ENCODE results near the gene FIBP.

Gene FIBP

DNA sequence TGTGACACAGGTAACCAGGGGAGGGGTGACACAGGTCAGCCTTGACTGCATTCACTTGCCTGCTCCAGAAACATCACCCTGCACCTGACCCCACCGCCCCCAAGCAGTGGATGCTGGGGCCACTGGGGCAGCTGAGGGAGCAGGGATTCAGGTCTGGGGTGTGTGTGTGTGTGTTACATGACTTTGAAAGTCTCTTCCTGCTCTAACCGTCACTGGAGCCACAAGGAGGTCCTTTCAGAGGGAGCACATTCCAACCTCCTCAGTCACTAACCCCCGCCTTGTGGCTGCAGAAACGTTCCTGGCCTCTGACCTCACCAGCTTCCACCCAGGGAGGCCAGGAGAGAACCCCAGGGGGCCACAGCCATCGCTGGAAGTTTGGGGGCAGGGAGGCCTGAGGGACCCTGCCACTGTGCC, 14.8 kb upstream of the FIBP start:
- peaks cover 20% of the 10 kb centered on the region for H3K27me3 ChIP-seq
- no peak overlapping the region for H3K4me3 ChIP-seq (ENCODE audit: low read depth in 1 of 2, low read length in 1 of 2)
- TF ChIP-seq, protein P1, sequence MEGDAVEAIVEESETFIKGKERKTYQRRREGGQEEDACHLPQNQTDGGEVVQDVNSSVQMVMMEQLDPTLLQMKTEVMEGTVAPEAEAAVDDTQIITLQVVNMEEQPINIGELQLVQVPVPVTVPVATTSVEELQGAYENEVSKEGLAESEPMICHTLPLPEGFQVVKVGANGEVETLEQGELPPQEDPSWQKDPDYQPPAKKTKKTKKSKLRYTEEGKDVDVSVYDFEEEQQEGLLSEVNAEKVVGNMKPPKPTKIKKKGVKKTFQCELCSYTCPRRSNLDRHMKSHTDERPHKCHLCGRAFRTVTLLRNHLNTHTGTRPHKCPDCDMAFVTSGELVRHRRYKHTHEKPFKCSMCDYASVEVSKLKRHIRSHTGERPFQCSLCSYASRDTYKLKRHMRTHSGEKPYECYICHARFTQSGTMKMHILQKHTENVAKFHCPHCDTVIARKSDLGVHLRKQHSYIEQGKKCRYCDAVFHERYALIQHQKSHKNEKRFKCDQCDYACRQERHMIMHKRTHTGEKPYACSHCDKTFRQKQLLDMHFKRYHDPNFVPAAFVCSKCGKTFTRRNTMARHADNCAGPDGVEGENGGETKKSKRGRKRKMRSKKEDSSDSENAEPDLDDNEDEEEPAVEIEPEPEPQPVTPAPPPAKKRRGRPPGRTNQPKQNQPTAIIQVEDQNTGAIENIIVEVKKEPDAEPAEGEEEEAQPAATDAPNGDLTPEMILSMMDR (IDR thresholded peaks at IDR 0.05), result no peak
- no peaks in the 10 kb centered on the region for H3K36me3 ChIP-seq
- H3K4me1 ChIP-seq (ENCODE audit: control insufficient read depth in 1 of 2, insufficient read depth in 1 of 2, low read depth in 1 of 2, low read length in 1 of 2), result peaks cover 21 to 25% of the 10 kb centered on the region in 2 experiments
- no peaks in the 10 kb centered on the region for H3K9me3 ChIP-seq
- H3K27ac ChIP-seq, result no peak overlapping the region

DNA sequence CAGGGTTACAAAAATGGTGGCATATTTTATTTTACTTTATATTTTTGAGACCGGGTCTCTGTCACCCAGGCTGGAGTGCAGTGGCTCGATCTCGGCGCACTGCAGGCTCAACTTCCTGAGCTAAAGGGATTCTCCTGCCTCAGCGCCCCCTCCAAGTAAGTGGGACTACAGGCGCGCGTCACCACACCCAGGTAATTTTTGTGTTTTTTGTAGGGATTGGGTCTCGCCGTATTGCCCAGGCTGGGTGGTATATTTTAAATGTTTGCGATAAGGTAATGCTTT, 12.6 kb upstream of the FIBP start:
- peaks cover 21 to 25% of the 10 kb centered on the region in 2 experiments for H3K4me1 ChIP-seq (ENCODE audit: control insufficient read depth in 1 of 2, insufficient read depth in 1 of 2, low read depth in 1 of 2, low read length in 1 of 2)
- H3K4me3 ChIP-seq (ENCODE audit: low read depth in 1 of 2, low read length in 1 of 2), result peak overlapping the region; percentile 65 to 75
- TF ChIP-seq, protein P1 (IDR thresholded peaks at IDR 0.05), result no peak
- H3K27me3 ChIP-seq, result peaks cover 21% of the 10 kb centered on the region
- H3K27ac ChIP-seq, result peak overlapping the region; percentile 72
- no peaks in the 10 kb centered on the region for H3K9me3 ChIP-seq
- H3K36me3 ChIP-seq, result no peaks in the 10 kb centered on the region

DNA sequence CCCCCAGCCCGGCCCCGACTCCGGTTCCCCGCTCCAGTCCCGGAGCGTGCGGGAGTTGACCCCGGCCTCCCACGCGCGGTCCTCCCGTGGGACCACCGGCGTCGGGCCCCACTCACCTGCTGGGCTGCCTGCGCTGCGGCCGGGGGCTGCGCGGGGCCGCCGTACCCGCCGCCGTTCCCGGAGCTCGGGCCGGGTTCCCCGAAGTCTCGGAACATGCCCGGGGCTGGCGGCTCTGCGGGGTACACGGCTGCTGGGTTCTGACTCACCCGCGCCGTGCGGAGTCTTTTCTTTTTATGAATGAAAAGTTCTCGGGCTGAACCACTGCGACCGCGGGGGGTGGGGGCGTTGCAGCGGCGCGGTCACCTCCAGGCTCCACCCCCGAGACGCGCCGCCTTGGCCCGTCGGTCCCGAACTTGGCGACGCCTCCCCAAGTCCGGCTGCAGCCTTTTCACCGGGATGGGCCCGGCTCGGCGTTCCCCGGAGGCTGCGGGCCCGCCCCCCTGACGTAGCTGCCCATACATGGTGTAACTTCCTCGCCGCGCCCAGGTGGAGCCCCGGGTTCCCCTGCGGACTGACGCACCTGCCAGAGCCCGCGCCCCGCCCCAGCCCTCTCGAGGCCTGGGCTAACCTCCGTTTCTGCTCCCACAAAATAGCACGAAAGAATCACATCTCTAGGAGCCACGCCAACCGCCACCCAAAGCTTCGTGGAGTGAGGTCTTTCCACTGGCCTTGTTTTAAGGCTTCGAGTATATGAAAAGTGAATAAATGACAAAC, 12.0 kb upstream of the FIBP start, which contains the start of gene FOSL1:
FOSL1 (minus strand) TSS at position 264 of the 774 bp plus-strand sequence; CDS start at position 215, 49 bp downstream.
- Histone ChIP-seq H3K4me1 (ENCODE audit: control insufficient read depth in 1 of 2, insufficient read depth in 1 of 2, low read depth in 1 of 2, low read length in 1 of 2) (peaks cover 21 to 25% of the 10 kb centered on the region in 2 experiments), H3K9me3 (no peaks in the 10 kb centered on the region), H3K36me3 (no peaks in the 10 kb centered on the region), H3K4me3 (ENCODE audit: low read depth in 1 of 2, low read length in 1 of 2) (peak within 1 kb of the TSS; percentile 65 to 75), H3K27me3 (peaks cover 21% of the 10 kb centered on the region), H3K27ac (peak within 1 kb of the TSS; percentile 72)
- TF ChIP-seq, protein P1 (IDR thresholded peaks at IDR 0.05), result peak; percentile 35

DNA sequence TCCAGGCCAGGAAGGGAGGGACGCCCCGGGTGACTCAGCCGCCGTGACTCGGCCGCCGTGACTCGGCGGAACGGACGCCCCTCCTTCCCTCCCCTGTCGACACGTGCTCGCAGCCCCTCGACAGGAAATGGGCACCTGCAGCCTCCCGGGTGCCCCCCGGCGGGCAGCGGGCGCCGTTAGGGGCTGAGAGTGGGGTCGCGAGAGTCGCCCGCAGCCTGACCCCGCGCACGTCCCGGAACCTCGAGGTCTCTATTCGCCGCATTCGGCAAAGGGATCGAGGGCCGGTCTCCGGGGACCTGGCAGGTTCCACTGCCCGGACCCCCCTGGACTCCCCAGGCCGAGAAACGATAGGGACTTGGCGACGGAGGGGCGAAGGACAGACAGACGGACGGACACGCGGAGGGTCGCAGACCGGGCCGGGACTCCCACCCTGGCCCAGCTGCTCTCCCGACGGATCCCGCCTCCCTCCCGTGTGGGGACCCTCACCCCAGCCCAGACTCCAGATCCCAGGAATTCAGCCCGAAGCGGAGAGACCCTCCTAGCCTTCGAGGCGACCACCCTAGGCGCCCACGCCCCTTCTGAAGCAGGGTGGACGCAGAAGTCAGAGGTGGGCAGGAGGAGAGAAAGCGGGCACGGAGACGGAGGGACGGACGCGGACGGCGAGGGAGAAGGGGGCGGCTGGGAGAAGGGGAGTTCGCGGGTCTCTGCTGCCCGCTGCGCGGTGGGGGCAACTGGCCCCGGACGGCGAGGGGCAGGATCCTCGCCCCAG, 11.3 kb upstream of the FIBP start:
- Histone ChIP-seq H3K9me3 (no peaks in the 10 kb centered on the region), H3K27ac (peak overlapping the region; percentile 72), H3K36me3 (no peaks in the 10 kb centered on the region), H3K4me3 (ENCODE audit: low read depth in 1 of 2, low read length in 1 of 2) (peak overlapping the region; percentile 65 to 75), H3K4me1 (ENCODE audit: control insufficient read depth in 1 of 2, insufficient read depth in 1 of 2, low read depth in 1 of 2, low read length in 1 of 2) (peaks cover 24 to 27% of the 10 kb centered on the region in 2 experiments), H3K27me3 (peaks cover 21% of the 10 kb centered on the region)
- TF ChIP-seq, protein P1 (IDR thresholded peaks at IDR 0.05), result no peak

DNA sequence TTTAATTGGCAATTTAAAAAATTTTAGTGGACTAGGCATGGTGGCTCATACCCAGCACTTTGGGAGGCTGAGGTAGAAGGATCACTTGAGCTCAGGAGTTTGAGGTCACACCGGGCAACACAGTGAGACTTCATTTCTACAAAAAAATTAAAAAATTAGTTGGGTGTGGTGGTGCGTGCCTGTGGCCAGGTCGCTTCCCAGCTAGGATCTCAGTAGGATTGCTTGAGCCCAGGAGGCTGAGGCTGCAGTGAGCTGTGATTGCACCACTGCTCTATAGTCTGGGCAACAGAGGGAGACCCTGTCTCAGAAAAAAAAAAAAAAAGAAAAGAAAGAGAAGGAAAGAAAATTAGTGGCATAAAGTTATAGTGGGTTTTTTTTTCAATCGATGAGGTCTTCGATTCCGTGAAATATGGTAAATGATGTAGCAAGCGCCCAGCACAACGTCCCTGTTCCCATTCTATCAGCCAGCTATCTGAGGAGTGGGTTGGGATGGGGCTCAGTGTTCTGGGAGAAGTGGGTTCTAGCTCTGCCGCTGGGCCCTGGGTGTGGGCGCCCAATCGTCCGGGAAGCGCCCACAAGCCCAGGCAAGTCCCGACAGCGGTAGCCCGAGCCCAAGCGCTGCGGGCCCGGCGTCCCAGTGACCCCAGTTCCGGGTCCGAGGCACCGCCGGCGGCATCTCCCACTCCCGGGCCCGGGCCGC, 10.5 kb upstream of the FIBP start:
- H3K9me3 ChIP-seq, result no peaks in the 10 kb centered on the region
- peaks cover 21% of the 10 kb centered on the region for H3K27me3 ChIP-seq
- H3K27ac ChIP-seq, result peak overlapping the region; percentile 72
- no peaks in the 10 kb centered on the region for H3K36me3 ChIP-seq
- H3K4me1 ChIP-seq (ENCODE audit: control insufficient read depth in 1 of 2, insufficient read depth in 1 of 2, low read depth in 1 of 2, low read length in 1 of 2), result peaks cover 31 to 34% of the 10 kb centered on the region in 2 experiments
- peak overlapping the region; percentile 65 to 75 for H3K4me3 ChIP-seq (ENCODE audit: low read depth in 1 of 2, low read length in 1 of 2)
- TF ChIP-seq, protein P1 (IDR thresholded peaks at IDR 0.05), result no peak

All from neutrophil (primary cell).